GM12865 (cell line): ENCODE results near the gene ST8SIA6.

Source experiments
- DNase-seq: peaks from one replicate; pipeline ENCODE4 v3.0.0; 2010; ENCODE audit warnings: low read depth
- H3K4me3 ChIP-seq: 2 replicates; pipeline ENCODE4 v1.5.1; 2011; ENCODE audit warnings: mild to moderate bottlenecking, low read depth, low read length, control low read depth
- TF ChIP-seq, protein P1 (sequence below): IDR thresholded peaks from 2 replicates; pipeline ENCODE4 v1.5.1; 2011; ENCODE audit warnings: low read length, control low read depth, low read depth, inconsistent platforms; ENCODE audit not compliant: insufficient read depth; ENCODE audit errors: missing control alignments

The ST8SIA6 gene

DNA sequence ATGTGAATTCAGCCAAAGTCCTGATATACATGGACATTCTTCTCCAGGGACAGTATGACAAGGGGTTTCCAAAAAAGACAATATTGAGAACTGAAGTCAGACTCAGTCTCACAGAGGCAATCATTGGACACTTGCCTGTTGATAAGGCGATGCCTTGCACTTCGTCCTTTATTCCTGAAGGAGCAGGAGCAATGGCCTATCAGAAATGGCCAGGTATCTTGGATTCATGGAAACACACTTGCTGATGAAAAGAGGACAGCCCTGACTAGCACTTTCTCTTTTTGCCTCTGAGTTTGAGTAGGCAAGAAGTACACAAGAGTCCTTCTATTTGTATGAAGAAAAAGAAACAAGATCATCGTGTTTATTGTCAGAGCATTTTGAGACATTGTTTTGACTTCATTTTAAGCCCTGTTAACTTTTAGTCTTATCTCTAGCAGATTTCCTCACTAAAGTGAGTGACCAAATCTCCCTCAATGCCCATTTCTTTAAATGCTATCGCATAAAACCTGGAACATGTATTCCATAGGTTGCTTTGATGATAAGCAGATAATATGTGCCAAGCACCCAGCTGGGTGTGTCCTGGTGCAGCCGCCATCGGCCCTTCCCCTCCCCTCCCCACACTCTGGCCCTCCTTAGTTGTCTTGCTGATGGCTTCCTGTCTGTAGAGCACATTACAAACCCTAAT is 26.6 kb downstream of the ST8SIA6 start:
- no peak for DNase-seq
- TF ChIP-seq, protein P1, sequence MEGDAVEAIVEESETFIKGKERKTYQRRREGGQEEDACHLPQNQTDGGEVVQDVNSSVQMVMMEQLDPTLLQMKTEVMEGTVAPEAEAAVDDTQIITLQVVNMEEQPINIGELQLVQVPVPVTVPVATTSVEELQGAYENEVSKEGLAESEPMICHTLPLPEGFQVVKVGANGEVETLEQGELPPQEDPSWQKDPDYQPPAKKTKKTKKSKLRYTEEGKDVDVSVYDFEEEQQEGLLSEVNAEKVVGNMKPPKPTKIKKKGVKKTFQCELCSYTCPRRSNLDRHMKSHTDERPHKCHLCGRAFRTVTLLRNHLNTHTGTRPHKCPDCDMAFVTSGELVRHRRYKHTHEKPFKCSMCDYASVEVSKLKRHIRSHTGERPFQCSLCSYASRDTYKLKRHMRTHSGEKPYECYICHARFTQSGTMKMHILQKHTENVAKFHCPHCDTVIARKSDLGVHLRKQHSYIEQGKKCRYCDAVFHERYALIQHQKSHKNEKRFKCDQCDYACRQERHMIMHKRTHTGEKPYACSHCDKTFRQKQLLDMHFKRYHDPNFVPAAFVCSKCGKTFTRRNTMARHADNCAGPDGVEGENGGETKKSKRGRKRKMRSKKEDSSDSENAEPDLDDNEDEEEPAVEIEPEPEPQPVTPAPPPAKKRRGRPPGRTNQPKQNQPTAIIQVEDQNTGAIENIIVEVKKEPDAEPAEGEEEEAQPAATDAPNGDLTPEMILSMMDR: no peak

DNA sequence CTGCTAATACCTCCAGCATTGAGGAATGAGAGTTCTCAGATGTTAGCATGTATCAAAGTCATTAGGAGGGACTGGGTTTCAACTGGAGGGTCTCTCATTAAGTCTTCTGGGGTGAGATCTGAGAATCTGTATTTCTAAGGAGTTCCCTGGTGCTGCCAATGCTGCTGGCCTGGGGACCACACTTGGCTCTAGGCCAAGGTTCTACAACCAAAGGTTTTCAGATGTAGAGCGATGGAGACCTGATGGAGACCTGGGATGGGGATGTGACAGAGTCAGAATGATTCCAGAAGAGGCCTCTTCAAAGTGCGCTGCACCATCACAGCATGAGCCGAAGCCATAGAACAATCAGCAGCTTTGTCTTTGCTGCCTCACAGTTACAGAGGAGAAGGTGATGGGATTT is 27.2 kb downstream of the ST8SIA6 start:
- TF ChIP-seq, protein P1: no peak
- no peak overlapping the region for H3K4me3 ChIP-seq
- DNase-seq: no peak

More for the DNA sequence above, 26.6 kb downstream of the ST8SIA6 start:
- H3K4me3 ChIP-seq: no peak overlapping the region

DNA sequence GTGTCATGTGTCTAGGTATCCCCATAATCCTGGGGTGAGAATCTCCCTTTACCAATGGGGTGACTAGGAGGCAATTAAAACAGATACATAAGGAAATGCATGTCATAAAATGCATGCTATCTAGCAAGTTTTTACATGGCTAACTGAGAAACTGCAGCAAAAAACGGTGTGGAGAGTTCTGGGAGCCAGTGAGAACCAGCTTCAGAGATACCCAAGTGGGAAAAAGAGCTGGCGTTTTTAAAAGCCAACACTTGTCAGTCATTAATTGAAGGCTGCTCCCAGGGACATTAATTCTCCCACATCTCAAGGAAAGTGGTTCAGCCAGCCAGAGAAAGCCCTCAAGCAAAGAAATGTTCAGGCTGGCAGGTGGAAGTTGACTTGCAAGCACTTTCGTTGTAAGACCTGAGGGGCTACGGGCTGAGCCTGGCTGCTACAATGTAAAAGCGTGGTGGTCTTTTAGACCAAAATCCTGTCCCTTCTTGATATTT is 28.1 kb downstream of the ST8SIA6 start:
- DNase-seq: no peak
- TF ChIP-seq, protein P1: no peak
- H3K4me3 ChIP-seq: no peak overlapping the region

DNA sequence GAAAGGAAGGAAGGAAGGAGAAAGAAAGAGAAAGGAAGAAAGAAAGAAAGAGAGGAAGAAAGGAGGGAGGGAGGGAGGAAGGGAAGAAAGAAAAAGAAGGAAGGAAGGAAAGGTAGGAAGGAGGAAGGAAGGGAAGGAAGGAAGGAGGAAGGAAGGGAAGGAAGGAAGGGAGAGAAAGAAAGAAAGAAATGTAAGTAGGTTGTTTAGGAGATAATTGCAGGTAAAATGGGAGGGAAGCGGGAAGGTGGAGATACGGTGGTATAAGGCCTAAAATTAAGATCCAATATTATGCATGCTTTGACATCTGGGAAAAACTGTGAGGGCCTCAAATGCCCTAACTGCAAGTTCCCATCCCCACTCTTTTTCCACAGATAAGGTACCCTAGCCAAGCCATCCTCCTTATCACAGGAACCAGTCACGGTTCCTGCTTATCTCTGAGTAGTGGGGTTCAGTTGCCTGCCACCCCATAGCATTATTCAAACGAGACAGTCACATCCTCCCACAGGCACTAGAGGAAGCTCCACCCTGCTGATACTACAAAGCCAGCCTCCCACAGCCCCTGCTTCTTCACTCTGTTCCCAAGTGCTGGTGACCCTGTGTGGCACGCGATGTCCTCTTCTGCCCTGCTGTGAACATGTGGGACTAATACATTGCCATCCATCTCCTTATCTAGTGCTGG is 28.7 kb downstream of the ST8SIA6 start:
- TF ChIP-seq, protein P1: no peak
- DNase-seq: no peak
- H3K4me3 ChIP-seq: no peak overlapping the region

DNA sequence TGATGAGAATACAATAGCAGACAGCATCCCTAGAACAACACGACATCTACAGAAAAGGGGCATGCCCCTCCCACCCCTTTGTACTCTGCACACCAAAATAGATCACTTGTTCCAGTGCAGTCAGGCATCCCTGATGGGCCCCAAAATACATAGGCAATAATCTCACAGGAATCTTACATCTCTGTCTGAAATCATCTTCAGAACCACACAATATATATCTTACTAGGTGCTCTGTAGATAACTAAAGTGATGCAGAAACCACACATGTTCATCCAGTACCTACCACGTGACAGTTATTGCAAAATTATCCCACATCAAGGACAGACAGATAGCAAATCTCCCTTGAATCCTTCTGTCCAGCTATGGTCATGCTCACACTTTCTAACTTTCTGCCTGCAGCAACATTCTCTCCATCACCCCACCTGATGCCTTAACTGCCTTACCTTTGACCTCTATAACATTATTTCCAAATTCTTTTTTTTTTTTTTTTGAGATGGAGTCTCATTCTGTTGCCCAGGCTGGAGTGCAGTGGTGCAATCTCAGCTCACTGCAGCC is 30.7 kb downstream of the ST8SIA6 start:
- no peak overlapping the region for H3K4me3 ChIP-seq
- no peak for DNase-seq
- TF ChIP-seq, protein P1: no peak

DNA sequence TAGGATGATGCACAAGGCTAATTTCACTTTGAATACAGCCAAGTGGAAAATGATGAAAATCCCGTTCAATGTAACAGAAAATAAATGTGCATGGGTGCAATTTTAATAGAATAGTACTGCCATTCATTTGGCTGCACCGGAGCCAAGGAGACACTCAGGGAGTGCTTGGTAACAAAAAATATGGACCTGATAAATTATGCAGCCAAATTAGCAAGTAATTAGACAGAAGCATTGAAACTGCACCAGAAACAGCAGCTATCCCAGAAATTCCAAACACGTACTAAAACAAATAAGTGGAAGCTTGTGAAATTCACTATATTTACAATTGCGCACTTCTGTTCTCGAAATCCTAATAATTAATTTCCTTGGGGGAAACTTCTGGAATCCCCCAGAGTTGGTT is 31.5 kb downstream of the ST8SIA6 start:
- no peak overlapping the region for H3K4me3 ChIP-seq
- no peak for DNase-seq
- TF ChIP-seq, protein P1: no peak
